Breast epithelium (tissue), 3 donors: ENCODE results near the gene MBTPS1.

Experiments
- POLR2A ChIP-seq: fragments of 450-650 bp; IDR thresholded peaks from one replicate; pipeline ENCODE4 v1.6.1; 2016; ENCODE audit warnings: antibody characterized with exemption, mild to moderate bottlenecking, moderate library complexity
- POLR2AphosphoS5 ChIP-seq, 3 donors: sonication (generic); formaldehyde crosslinking; IDR thresholded peaks; one replicate each; pipeline ENCODE4 v1.6.1; 2017; ENCODE audit warnings: antibody characterized with exemption in 3 of 3
- TF ChIP-seq, protein P1 (sequence below), 3 donors: fragments of 450-650 bp; IDR thresholded peaks; one replicate each; pipeline ENCODE4 v1.5.1; 2016 to 2017; ENCODE audit warnings: antibody characterized with exemption in 3 of 3, mild to moderate bottlenecking in 3 of 3, moderate library complexity in 3 of 3

DNA sequence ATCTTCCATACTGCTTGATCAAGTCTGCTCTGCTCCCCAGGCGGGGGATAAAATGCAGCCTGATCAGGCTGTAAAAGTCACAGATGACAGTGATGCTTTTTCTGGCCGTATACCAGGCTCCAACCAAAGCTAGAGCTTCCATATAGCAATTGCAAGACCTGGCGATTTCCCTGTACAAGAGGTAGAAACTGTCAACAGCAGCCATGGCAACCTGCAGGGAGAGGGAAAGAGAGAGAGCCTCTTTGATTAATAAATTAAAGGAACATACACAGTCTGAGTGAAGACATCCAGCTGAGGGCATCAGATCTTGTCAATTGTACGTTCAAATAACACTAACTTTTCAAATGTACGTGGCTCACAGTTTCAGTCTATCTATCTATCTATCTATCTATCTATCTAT, 14.4 kb upstream of the MBTPS1 start:
- TF ChIP-seq, protein P1, sequence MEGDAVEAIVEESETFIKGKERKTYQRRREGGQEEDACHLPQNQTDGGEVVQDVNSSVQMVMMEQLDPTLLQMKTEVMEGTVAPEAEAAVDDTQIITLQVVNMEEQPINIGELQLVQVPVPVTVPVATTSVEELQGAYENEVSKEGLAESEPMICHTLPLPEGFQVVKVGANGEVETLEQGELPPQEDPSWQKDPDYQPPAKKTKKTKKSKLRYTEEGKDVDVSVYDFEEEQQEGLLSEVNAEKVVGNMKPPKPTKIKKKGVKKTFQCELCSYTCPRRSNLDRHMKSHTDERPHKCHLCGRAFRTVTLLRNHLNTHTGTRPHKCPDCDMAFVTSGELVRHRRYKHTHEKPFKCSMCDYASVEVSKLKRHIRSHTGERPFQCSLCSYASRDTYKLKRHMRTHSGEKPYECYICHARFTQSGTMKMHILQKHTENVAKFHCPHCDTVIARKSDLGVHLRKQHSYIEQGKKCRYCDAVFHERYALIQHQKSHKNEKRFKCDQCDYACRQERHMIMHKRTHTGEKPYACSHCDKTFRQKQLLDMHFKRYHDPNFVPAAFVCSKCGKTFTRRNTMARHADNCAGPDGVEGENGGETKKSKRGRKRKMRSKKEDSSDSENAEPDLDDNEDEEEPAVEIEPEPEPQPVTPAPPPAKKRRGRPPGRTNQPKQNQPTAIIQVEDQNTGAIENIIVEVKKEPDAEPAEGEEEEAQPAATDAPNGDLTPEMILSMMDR (IDR thresholded peaks at IDR 0.05), result no peak
- TF ChIP-seq POLR2AphosphoS5 (IDR thresholded peaks at IDR 0.05) (no peak), POLR2A (no peak)
